GM18517 (cell line): ENCODE data around the gene DNM1L.
"Not testable (repeated sequence)": the region's sequence is repeated elsewhere in the genome, so short reads cannot be mapped to it uniquely, and the experiment has no call there.

ENCODE experiments used
- ATAC-seq: cut with Tn5 transposase; IDR thresholded peaks from one replicate; pipeline ENCODE4 v1.9.1; 2021; ENCODE audit warnings: mild to moderate bottlenecking, moderate library complexity; ENCODE audit not compliant: unreplicated experiment

The DNM1L gene

GRCh38 chr12:32695787-32696186 is 16.7 kb downstream of the DNM1L start:
- ATAC-seq, result no peak

DNA sequence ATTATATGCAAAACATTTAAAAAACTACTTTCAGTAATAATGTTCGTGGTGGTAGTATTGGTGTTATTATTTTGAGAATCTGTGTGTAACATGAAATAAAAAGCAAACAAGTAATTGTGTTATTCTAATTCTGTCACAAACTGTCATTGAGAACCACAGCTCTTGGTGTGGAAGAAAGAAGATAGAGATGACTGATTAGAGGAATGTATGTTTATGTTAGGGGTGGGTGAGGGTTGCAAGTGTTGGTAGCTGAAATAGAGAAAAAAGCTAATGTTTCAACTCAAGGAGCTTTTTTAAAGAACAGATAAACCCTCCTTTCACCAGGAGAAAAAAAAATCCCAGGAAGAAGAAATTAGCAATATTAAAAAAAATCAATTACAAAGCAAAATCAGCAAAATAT is 18.3 kb downstream of the DNM1L start:
- no peak for ATAC-seq

GRCh38 chr12:32698285-32698684 is 19.2 kb downstream of the DNM1L start:
- ATAC-seq, result no peak

DNA sequence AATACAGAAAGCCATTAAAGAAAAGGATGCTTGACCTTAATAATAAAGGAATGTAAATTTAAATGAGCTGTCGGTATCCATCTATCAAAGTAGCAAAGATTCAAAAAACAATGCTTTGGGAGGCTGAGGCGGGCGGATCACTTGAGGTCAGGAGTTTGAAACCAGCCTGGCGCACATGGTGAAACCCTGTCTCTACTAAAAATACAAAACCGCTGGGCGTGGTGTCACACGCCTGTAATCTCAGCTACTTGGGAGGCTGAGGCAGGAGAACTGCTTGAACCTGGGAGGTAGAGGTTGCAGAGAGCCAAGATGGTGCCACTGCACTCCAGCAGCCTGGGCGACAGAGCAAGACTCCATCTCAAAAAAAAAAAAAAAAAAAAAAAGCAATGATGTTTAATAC is 20.3 kb downstream of the DNM1L start:
- not testable (repeated sequence) for ATAC-seq

DNA sequence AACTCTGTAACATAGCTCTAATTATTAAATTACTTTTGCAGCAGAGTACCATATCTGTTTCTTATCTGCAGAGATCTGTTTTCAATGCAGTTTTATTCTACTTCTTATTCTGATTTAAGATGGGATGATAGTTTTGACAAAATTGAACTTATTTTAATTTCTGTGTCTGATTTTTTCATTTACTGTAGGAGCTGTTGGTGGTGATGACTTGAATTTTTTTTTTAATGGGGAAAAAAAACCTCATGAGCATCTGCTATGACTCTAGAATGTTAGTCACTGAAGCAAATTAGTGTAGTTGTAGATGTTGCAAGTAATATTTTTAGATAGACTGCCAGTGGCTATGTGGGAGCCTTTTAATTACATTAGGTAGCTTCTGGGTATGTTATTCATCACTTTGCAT is 23.4 kb downstream of the DNM1L start:
- no peak for ATAC-seq

- ATAC-seq, result no peak
Measured at GRCh38 chr12:32702946-32703345, 23.8 kb downstream of the DNM1L start.

DNA sequence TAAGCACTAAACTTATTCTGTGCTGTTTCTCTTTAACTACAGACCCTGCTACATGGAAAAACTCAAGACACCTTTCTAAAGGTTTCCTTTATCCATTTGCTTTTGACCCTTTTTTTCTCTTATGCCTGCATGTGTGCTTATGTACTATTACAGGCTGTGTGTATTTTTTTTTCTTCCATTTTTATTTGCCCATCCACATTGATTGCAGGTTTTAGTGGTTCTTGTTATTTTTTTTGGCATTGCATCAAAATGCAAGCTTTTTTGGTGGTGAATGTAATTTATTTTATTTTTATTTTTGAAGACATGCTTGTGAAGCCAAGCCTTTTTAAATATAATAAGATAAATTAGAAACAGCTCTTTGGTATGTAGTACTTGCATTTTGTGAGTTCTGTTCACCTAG is 26.7 kb downstream of the DNM1L start:
- ATAC-seq, result no peak

DNA sequence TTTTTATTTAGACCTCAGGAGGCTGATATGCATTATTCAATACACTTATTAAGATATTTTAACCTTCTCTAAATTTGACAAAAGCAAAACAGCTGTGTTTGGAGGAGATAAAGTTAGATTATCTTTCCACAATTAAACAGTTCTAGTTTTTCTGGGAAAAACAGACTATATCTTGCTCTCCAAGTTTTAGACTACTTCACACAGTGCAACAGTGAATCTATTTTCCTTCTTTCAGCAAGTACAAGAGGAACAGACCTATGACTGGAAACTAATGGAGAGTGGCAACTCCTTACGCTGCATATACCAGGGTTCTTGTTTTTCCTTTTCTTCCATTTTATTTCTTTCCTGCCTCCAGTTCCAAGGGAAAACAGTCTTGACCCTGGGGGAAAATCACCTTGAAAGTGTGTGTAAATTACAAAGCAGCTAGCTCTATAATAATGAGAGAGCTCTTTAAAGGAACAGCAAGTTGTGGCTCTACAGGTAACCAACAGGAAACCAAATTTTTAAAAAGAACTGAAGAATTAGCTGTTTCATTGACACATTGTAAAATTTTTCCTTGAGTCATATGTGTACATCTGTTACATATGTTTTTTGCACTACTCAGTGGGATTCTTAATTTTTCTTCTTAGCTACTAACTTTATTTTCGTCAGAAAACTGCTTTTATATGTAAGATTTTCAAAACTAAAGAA is 27.4 kb downstream of the DNM1L start:
- no peak for ATAC-seq

DNA sequence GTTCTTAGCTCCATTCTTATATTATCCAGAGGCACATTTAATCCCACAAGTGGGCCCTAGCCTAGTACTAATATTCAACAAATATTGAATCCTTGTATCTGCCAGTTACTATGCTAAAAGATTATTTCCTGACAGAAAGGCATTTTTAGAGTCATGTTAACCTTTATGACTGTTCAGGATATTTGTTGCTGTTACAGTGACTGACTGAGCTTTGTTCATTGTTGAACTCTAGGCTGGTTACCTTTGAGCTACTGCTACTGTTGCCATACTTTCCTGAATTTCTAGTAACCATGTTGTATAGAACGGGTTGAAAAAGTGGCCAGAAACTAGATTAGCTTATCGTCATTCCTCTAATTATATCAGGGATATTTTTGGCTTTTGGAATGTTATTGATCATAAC is 29.8 kb downstream of the DNM1L start:
- no peak for ATAC-seq

- ATAC-seq, result no peak
Measured at GRCh38 chr12:32714772-32715171, 35.7 kb downstream of the DNM1L start.

GRCh38 chr12:32718926-32719325 is 39.8 kb downstream of the DNM1L start:
- ATAC-seq, result no peak

GRCh38 chr12:32725308-32725707 is 46.2 kb downstream of the DNM1L start:
- not testable (repeated sequence) for ATAC-seq

DNA sequence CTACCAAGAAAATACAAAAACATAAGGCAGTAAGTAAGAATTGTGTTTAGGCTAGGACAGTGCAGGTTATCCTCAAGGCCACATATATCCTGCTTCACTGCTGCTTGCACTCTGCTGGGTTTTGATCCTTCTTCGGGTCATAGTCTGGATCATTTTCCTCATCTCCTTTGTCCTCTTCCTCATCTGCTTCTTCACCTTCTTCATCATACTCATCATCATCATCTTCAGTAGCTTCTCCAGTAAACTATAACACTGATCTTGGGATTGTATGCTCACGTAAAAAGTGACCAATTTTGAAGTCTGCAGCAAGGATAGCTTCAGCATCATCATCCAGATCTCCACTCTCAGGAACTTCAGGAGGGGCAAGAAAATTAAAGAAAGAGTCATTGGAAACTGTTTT is 47.2 kb downstream of the DNM1L start:
- no peak for ATAC-seq

GRCh38 chr12:32727237-32727636 is 48.1 kb downstream of the DNM1L start:
- ATAC-seq, result no peak

- ATAC-seq, result no peak
Measured at GRCh38 chr12:32734952-32735351, 55.9 kb downstream of the DNM1L start.

DNA sequence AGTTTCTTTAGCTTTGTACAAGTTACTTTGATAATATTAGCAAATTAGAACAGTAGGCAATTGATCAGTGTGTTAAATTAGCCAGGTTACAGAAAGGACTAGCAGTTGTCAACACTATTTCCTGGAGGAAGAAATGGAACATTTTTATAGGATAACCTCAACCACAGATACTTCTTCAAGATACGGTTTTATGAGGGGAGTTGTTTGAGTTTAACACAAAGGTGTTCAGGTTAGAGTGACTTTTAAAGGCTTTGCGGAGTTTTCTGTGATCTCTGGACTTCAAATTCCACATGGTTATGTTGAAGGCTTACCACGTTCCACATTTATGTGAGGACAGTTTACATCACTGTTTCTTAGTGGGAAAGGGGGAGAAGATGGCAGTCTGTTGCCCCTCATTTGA is 57.3 kb downstream of the DNM1L start:
- ATAC-seq, result no peak

DNA sequence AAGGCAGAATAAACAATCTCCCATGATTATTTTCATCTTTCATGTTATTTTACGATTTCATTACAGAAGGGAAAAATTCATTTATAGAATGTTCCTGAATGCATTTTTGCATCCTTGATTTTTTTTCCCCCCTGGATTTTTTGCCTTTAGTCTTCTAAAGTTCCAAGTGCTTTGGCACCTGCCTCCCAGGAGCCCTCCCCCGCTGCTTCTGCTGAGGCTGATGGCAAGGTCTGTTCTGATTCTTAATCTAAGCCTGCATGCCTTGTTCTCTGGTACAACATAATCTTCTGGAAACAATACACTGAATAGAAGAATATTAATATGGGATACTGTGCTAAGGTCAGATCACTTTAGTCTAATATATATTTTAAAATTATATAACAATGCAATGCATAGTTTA is 58.6 kb downstream of the DNM1L start:
- ATAC-seq, result no peak

GRCh38 chr12:32739279-32739678 is 60.2 kb downstream of the DNM1L start:
- no peak for ATAC-seq

- ATAC-seq, result no peak
Measured at GRCh38 chr12:32742133-32742532, 63.0 kb downstream of the DNM1L start.

GRCh38 chr12:32743264-32743663 is 64.2 kb downstream of the DNM1L start:
- no peak for ATAC-seq

GRCh38 chr12:32753605-32754004 is 74.5 kb downstream of the DNM1L start:
- no peak for ATAC-seq

- no peak for ATAC-seq
Measured at GRCh38 chr12:32754111-32754510, 75.0 kb downstream of the DNM1L start.

DNA sequence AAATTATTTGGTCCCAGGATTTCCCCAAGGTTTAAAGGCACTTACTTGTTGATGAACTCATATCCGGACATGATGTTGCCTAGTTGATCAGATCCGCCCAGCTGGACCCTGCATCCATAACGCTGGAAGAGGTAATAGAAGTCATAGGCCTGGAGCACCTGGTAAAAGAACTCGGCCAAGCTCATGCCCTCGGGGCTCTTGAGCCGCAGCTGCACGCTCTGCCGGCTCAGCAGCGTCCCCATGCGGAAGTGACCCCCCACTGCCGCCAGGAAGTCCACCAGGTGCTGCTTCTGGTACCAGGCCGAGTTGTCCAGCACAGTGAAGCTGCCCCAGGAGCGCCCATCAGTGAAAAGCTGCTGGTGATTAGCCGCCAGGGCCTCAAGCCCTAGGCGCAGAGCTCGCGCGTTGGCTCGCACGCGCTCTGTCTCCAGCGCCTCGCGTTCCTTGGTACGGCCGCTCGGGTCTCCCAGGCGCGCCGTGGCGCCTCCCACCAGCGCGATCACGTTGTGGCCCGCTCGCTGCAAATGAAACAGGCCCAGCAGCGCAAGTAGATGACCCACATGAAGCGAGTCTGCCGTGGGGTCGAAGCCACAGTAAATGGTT is 76.1 kb downstream of the DNM1L start:
- peak; percentile 68 for ATAC-seq
